ENCODE measurements around the gene ADI1.
"Not testable (repeated sequence)": the region's sequence is repeated elsewhere in the genome, so short reads cannot be mapped to it uniquely, and the experiment has no call there.

Gene ADI1

DNA sequence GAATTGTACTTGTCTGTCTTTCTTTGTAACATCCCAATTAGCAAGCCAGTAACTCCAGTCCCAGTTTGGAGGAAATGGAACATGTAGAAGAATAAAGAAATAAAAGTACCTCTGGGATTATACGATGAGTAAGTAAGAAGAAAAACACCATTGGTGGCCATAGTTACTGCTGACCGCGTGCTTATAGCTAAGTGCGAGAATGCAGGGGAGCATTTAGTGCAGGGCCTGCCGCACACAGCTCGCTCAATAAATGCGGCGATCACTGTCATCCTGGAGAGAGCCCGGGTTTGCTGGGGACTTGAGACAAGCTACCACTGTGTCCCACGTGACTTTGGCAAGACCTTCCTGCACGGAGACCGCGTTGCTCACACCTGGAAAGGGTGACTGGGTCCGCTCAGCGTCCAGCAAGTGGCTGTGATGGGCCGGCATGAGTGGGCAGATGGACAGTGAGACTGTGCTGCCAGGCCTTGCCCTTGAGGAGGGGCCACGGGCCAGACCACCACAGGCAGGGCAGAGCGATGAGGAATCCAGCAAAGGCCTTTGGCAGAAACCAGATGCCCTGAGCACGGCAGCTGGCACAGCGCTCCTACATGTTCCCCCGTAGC is 54.8 kb downstream of the ADI1 start:
- DNase-seq, result no peak

DNA sequence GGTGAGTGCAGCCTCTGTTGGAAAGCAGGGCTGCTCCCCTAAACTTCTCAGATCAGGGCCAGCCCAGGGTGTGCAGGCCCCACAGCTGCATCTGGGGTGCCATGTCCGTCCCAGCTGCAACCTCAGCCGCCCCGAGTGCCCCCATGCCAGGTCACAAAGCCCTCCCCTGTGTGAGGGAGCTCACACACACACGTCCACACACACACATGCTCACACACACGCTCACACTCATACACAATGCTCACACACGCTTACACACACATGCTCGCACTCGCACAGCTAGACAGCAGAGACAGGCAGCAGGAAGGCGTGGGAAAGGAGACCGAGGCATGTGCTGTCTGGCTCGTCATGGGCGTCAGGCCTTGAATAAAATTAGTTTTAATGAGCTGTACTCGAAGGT is 55.4 kb downstream of the ADI1 start:
- no peak for DNase-seq

DNA sequence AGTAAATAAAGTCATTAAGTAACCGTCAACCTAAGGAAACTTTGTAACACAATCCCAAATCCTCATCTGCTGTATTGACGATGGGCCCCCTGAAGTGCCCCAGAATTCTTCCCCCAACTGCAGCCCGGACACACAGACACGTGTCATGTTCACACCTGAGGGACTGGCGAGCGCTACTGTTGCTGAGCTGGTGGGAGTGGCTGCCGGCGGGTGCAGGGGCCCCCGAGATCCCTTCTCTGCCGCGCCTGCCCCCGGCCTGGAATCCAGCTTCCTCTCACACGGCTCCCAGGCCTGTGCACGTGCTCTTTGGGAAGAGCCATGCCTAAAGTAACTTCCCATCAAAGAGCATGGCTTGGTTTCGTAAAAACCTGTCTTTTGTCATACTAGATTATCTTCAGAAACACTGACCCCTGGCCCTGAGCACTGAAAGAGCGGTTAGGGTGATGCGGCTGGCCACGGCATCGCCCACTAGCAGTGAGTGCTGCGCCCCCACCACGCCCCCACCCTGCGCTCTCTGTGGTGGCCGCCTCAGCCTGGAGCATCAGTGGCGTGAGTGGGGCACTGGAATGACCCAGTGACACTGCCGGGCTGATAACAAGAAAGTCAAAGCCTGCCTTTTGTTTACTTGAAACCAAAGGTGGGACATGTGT is 56.0 kb downstream of the ADI1 start:
- no peak for DNase-seq

DNA sequence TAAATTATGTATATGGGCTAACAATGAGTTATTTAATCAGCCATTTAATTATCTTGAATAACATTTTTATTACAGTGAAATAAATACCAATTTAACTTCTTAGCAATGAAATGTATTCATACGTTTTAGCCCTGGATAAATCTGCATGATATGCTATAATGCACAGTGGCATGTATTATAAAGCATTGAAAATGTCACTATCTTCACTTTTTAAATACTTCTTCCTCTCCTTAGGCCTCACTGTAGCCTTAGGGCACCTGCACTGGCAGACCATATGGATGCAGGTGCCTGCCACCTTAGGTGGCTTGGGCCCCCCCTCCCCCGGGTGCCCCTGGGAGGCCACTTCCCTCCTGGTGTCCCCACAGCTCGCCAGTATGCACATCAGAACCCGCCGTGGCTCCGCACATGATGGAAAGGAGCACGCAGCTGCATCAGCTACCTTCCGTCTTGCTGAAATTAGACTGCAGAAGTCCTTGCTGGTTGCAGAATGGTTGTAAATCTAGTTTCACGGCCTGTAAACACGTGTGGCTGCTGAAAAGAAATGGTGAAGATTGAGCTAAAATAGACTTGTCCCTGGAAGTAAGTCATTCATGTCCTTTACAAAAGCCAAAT is 56.7 kb downstream of the ADI1 start:
- no peak for DNase-seq

DNA sequence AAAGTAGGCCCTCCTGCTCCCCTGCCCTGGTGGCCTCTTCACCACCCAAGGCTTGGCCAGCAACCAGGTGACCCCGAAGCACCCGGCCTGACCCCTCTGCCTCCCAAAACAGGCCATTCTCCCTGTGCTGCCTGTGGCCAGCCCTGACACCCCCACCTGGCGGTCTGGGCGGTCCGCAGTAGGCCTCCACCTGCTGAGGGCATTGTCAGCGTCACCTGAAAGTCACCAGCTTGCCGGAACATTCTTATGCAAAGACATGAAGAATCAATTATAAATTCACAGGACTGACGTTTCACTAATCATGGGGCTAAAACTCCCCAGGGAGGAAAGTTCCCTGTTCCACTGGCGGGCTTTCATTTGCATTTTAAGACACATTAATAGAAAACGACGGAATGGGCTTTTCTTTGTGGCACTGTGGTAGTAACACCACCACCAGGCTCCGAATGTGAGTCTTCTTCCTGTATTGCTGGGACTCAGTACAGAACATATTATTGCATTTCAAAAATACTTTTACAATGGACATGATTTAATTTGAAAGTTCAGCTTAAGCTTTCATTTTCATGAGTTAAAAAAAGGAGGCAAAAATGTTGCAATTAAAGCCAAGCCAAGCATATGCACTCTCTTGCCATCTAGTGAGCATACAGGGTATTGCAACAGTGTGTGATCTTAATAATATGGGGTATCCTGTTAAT is 57.4 kb downstream of the ADI1 start:
- DNase-seq, result peak in 2 of 51 donors; percentile 25 to 40

DNA sequence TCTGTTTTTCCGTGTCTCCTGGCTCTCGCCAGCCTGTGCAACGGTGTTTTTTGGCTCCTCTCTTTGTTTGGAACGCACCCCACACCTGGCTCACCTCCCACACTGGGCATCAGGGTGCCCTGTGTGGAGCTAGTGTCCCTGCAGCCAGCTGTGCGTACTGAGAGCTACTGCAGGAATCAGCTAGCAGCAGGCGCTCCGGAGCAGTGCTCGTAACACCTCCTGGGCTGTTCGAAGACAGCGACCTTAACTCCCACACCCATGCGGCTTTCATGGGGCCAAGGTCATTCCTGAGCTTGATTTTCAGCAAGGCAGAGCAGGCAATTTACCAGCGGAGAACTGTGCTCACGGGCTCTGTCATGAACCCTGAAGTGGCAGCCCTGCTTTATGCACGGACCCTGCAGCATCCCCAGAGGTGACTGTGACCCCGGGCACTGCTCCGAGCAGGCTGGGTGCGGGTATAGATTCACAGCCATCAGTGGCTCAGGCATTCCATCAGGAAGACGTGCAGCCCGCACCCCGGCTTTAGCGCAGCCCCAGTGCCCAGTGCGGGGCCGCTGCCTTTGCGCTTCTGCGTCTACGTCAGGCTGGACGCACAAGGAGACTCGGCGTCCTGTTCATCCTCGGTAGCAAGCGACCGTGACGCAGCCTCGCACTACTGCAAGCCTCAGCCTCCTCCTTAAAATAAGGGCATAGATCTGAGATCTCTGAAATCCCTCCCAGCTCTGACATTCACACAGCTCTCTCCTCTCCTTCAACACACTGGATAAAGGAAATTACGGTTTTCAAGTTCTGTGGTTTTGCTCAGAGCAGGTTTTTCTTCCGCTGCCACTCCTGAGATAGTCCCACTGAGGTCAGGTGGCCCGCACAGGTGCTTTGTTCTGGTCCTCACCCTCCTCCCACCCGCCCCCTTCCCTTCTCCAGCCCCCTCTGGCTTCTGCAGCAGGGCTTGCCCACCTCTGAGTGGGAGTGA is 58.2 kb downstream of the ADI1 start:
- DNase-seq, result peak in 1 of 51 donors; percentile 39

DNA sequence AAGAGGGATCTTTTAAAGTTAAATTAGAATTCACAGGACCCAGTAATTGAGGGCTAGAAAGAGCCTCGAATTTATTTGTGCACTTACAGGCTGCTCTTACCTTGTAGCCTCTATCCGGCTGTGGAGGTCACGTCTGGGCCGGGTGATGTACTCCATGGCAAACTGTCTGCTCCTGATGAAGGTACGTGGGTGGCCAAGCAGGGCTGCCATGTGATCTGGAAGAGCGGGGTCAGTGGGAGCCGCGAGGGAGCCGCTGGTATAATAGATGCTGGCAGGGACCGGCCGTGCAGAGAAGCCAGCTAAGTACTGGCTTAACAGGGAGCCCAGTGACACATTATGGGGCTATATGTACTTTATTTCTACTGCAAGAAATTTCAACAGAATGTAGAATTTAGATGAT is 59.2 kb downstream of the ADI1 start:
- peak in 1 of 51 donors; percentile 29 for DNase-seq

DNA sequence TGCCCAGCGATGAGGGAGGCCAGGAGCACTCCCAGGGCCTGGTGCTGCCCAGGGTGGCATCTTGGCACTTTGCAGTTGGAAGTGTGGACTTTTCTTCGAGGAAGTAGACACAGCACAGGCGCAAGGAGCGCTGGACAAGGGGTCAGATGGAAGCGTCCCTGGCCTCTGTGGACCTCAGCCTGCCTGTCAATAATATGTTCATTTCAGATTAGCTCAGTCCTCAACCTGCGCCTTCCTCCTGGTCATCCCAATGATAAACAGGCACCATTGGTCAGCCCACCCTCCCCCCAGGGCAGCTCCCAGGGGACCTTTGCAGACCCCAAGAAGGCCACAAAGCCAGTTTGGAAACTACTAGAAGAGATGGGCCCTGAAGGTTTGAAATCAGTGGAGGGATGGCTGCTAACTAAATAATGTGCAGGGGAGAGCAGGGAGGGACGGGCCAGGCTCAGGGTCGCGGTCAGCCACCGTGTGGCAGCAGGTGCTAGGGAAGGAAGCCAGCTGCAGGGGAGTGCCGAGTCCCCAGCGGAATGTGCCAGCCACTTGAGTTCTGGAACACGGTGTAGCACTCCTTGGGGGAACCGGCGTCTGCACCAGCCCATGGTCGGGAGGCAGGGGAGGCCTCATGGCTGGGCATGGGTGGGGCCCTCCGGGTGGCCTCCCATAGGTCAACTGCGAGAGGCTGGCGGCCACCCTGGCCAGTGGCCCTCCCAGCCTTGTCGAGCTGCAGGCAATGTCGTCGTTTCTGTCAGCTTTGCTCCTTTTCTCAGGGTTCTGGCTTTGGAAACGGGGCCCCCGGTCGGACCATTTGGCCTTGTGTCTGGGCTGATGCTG is 59.9 kb downstream of the ADI1 start:
- DNase-seq, result no peak

DNA sequence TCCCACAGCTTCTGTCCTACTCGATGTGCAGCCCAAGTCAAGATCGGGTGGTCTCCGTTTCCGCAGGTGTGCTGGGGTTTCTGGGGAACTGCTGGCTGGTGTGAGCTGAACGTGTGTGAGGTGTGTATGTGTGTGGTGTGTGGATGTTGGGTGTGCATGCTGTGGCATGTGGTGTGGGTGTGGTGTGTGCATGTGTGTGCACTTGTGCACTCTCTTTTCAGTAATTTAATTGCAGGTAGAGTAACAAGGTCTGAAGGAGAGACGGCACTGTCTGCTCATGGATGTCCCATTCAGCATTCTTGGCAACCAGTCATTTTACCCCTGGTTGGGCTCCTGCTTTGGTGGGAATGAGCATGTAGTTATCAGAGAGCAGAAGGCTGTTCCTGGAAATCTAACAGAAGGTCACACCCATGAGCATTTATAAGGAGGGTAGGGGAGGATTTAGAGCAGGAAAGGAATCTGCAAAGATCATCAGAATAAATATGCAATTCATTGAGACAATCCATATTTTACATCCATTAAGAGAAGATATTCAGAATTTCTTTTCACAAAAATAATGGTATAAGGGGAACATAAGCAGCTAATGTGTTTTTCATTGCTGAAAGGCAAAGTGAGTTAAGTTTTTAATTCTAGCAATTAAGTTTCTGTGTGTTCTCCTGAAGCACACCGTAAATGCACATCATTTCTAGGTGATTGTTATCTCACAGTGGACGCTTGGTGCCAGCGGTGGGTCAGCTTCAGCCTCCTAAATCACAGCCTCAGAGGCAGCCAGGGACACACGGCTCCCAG is 60.7 kb downstream of the ADI1 start:
- DNase-seq, result no peak

DNA sequence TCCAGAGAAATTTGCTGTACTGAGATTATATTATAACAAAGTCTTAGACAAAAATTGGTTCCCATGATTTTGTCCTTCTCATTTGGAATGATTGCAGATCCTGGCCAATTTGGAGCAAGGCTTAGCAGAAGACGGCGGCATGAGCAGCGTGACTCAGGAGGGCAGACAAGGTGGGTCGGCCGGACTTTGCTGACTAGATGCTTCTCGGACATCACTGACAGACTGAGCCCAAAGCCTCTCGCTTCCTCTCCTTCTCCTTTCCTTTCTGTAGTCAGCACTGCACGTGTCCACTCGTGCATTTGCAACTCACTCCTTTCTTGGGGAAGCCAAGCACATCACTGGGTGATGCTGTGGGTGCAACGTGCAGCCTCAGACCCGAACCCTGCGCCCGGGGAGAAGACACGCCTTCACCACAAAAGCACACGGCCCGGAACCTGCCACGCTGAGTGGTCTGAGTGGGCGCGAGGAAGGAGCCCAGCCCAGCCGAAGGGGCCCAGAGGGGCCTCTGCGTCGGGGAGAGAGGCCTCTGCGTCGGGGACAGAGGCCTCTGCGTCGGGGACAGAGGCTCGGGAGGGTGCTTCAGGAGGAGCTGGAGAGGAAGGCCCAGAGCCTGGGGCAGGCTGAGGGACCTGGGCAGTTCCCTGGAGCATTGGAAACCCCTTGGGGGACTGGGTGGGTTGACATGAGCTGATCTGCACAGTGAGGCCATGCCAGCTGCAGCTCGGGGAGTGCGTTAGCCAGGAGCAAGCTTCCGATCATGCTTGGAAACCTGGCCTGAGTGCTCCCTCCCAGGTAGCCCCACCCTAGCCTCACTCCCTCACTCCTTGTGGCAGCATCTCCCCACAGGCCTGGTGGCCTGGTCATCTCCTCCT is 61.6 kb downstream of the ADI1 start:
- no peak for DNase-seq

DNA sequence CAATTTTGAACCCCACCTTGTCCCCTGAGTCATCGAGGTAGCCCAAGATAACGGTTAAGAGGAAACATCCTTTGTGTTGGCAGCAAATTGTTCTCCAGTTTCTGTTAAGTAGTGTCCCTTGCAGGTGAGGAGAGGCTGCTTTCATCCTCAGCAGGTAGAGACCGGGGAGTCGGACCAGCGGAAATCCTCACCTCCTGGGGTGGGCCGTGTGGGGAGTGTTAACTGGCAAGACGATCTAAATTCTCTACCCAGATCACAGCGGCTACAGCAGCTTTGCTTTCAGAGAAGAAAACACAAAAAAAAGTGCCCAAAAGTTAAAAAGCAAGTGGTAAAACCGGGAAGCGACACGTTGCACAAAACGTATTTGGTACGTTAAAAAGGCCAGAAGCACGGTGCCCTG is 63.2 kb downstream of the ADI1 start:
- DNase-seq, result no peak

DNA sequence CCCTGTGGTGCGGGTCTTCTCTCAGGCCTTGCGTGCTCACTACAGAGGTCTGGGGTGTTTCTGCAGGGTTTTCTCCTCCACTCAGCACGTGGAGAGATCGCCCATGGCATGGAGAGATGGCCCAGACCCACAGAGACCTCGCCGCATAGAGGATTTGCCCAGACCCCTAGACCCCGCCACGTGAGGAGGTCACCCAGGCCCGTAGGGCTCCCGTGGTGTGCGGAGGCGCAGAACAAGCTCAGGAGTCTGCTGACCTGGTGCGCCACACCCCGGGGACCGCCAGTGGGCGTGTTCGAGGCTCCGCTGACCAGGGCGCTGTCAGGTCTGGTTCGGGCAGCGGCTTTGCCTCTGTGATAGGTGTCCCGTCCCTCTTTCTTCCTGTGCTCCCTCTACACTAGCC is 64.5 kb downstream of the ADI1 start:
- DNase-seq, result no peak

DNA sequence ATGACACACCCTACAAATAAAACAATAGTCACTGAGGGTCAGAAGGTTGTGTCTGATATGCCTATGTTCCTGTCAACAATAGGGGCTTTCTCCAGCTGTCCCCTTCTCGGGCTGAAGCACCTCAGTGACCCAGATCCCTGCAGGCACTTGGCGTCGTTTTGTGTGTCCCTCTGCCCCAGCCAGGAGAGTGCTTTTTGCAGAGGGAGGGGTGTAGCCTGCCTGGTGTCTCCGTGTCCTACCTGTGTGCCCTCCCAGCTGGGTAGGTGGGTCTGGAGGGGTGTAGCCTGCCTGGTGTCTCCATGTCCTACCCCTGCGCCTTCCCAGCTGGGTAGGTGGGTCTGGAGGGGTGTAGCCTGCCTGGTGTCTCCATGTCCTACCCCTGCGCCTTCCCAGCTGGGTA is 65.3 kb downstream of the ADI1 start:
- DNase-seq, result not testable (repeated sequence)

DNA sequence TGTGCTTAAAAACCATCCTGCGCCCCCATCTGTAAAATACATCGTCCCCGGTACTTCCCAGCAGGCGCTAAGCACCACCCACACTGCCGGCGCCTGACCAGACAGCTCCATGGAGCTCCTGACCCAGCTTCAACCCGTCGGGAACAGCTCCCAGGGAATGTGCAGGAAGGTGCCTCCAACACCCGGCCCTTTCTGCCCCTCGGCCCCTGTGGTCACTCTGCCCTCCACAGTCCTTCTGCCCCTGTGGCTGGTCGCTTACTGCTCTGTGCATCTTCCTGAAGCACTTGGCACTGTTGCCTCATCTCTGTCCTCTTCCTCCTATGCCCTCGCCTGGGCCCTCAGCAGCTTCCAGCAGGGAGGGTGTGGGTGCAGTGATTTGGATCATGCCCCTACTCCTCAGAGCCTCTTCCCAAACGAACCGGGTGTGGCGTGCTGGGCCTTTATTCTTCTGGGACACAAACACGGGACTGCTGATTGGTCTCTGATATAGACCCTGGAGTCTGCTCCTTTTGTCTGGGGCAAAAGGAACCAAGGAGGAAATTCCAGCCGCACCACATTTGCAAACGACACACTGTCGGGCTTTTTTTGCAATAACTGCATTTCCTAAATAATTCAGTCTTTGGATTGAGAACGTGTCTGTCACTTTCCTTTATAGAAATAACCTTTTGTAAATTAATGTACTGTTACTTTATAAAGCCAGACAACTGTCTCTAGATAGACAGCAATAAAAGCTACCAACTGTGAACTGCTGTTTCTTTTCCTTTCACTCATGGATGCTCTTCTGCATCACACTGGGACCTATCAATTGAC is 65.9 kb downstream of the ADI1 start:
- DNase-seq, result peak in 1 of 51 donors; percentile 44

DNA sequence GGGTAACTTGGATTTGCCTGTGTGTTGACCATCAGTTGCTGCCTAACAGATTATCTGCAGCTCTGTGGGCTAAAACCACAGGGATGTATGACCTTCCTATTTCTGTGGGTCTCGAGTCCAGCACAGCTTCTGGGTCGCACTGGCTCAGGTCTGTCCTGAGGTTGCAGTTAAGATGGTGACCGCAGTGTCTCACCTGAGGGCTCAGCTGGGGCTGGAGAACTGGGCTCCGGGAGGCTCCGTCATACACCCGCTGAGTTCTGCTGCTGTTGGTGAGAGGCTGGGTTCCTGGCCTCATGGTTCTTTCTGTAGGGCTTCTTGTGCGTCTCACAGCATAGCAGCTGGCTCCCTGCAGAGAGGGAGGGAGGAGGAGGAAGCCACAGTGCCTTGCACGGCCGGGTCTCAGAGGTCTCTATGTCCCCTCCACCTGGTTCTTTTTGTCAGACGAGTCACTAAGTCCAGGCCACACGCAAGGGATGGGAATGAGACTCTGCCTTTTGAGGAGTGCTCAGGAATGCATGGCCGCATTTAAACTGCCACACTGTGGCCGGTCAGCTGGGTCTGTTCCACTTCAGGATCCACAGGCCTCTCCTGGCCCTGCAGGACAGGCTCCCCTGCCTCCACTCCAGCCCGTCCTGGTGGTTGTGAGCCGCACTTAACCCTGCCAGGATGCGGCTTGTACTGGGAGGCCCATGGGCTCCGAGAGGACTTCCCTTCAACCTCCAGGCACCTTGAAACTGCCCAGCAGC is 67.2 kb downstream of the ADI1 start:
- DNase-seq, result no peak

DNA sequence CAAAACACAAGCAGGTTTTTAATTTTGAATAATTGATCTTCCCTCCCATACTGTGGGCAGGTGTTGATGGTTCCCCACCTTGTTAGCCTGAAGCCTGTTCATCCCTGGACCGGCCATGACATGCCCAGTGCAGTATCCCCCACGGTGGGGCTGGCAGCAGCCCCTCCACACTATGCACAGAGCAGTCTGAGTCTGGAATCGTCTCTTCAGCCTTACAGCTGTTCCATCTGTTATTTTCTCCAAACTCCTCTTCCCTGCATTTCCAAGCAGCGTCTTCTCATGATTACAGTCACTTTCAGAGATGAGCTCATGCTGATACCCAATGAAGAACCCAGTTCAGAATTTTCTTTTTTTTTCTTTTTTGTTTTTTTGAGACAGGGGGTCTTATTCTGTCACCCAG is 68.2 kb downstream of the ADI1 start:
- DNase-seq, result no peak

Data from hypothalamus (tissue), 51 donors.